Peyer's patch (tissue), 4 donors: Measurements from ENCODE around the gene SAMD11. TPM values are rescaled to one million over a fixed set of nuclear protein-coding genes. Genes with fewer than 3 reads are reported as not detected.
A peak's percentile ranks its signal among the peaks of the same experiment; 100 is the strongest.

Experiments used
- DNase-seq, 3 donors: peaks; one replicate each; pipeline ENCODE4 v3.0.0-alpha.2; 2017 to 2019
- H3K27ac ChIP-seq, 4 donors: fragments of 200-600 bp; sonication (generic); one replicate each; pipeline ENCODE4 v1.5.1; 2016 to 2019
- H3K27me3 ChIP-seq, 2 donors: fragments of 200-600 bp; sonication (generic); one replicate each; pipeline ENCODE4 v1.5.1; 2019
- H3K36me3 ChIP-seq, 3 donors: fragments of 200-600 bp; sonication (generic); one replicate each; pipeline ENCODE4 v1.5.1; 2016 to 2019
- H3K4me1 ChIP-seq, 4 donors: fragments of 200-600 bp; sonication (generic); one replicate each; pipeline ENCODE4 v1.5.1; 2016 to 2019
- H3K4me3 ChIP-seq, 4 donors: fragments of 200-600 bp; sonication (generic); 1 replicate in 3 of 4; 2 replicates in 1 of 4; pipeline ENCODE4 v1.5.1; 2016 to 2019; ENCODE audit warnings: mild to moderate bottlenecking in 1 of 4
- H3K9me3 ChIP-seq, 4 donors: fragments of 200-600 bp; sonication (generic); one replicate each; pipeline ENCODE4 v1.5.1; 2016 to 2019; ENCODE audit warnings: mild to moderate bottlenecking in 1 of 4
- POLR2A ChIP-seq, 2 donors: fragments of 450-650 bp; IDR thresholded peaks; one replicate each; pipeline ENCODE4 v1.5.1; 2017; ENCODE audit warnings: antibody characterized with exemption in 2 of 2, mild to moderate bottlenecking in 2 of 2, moderate library complexity in 2 of 2
- total RNA-seq, 4 donors: library from RNA; depleted of rRNA; stranded (reverse); fragments of >200 nt; gene quantifications; one replicate each; pipeline ENCODE4 v1.1.0, GENCODE V29; 2016
- TF ChIP-seq, protein P1 (sequence below), 6 experiments: fragments of 450-650 bp in 4 of 6; fragments of 200-600 bp in 2 of 6; sonication (generic) in 1 of 6; IDR thresholded peaks; one replicate each; pipeline ENCODE4 v1.5.1; 2017 to 2019; ENCODE audit warnings: antibody characterized with exemption in 6 of 6, mild to moderate bottlenecking in 3 of 6, moderate library complexity in 1 of 6

Gene SAMD11
- total RNA-seq, 4 donors from 2014 or later, result 1.1 to 5.0 (median 2.2) TPM

DNA sequence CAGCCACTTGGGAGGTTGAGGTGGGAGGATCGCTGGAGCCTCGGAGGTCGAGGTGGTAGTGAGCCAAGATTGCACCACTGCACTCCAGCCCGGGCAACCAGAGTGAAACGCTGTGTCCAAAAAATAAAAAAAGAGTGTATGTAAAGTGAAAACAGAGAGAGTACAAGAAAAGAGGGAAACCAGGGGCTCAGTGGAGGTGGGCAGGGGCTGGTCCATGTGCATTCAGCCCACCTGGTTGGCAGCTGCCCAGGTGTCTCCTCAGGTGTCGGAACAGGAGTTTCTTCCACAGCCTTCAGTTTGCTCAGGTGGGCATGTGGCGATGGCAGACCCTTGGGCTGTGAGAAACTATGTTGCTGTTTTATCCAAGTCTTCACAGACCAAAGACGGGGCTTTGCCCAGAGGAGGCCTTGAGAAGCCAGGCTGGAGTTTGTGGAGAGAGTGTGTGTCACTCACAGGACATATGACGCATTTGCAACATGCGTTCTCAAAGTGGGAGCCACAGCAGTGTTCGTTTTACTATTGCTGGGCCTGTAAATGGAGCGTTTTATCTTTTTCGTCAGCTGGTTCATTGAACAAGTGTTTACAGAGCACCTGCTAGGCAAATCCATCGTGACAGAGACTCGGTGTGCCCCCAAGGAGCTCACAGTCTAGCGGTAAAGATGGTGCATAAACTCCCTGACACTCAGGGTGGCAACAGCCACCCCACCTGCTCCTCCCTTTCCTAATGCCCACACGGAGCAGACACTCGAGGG, 22.4 kb upstream of the SAMD11 start:
- peaks cover 0 to 22% (median 5%) of the 10 kb centered on the region in 4 donors for H3K4me1 ChIP-seq
- peaks cover 0 to 7% (median 0%) of the 10 kb centered on the region in 4 donors for H3K9me3 ChIP-seq
- TF ChIP-seq, protein P1, sequence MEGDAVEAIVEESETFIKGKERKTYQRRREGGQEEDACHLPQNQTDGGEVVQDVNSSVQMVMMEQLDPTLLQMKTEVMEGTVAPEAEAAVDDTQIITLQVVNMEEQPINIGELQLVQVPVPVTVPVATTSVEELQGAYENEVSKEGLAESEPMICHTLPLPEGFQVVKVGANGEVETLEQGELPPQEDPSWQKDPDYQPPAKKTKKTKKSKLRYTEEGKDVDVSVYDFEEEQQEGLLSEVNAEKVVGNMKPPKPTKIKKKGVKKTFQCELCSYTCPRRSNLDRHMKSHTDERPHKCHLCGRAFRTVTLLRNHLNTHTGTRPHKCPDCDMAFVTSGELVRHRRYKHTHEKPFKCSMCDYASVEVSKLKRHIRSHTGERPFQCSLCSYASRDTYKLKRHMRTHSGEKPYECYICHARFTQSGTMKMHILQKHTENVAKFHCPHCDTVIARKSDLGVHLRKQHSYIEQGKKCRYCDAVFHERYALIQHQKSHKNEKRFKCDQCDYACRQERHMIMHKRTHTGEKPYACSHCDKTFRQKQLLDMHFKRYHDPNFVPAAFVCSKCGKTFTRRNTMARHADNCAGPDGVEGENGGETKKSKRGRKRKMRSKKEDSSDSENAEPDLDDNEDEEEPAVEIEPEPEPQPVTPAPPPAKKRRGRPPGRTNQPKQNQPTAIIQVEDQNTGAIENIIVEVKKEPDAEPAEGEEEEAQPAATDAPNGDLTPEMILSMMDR (IDR thresholded peaks at IDR 0.05), result no peak
- TF ChIP-seq POLR2A (IDR thresholded peaks at IDR 0.05), result no peak
- no peak overlapping the region for H3K27ac ChIP-seq
- H3K36me3 ChIP-seq, result no peaks in the 10 kb centered on the region
- no peaks in the 10 kb centered on the region for H3K27me3 ChIP-seq
- no peak overlapping the region for H3K4me3 ChIP-seq
- DNase-seq, result peak in 1 of 3 donors; percentile 14

- Histone ChIP-seq H3K27ac (no peak overlapping the region), H3K9me3 (peaks cover 0 to 7% (median 0%) of the 10 kb centered on the region in 4 donors), H3K36me3 (no peaks in the 10 kb centered on the region), H3K27me3 (no peaks in the 10 kb centered on the region), H3K4me1 (peaks cover 0 to 32% (median 5%) of the 10 kb centered on the region in 4 donors), H3K4me3 (no peak overlapping the region)
- peak in 1 of 3 donors; percentile 6 for DNase-seq
- TF ChIP-seq POLR2A (IDR thresholded peaks at IDR 0.05), result no peak
- TF ChIP-seq, protein P1 (IDR thresholded peaks at IDR 0.05), result no peak
Measured at GRCh38 chr1:902802-903201, 20.9 kb upstream of the SAMD11 start.

- TF ChIP-seq, protein P1 (IDR thresholded peaks at IDR 0.05), result no peak
- TF ChIP-seq POLR2A (IDR thresholded peaks at IDR 0.05), result no peak
- no peak for DNase-seq
Measured at GRCh38 chr1:903305-903704, 20.4 kb upstream of the SAMD11 start.

GRCh38 chr1:903721-904271, 19.9 kb upstream of the SAMD11 start:
- H3K27me3 ChIP-seq, result no peaks in the 10 kb centered on the region
- no peak overlapping the region for H3K27ac ChIP-seq
- no peaks in the 10 kb centered on the region for H3K36me3 ChIP-seq
- DNase-seq, result peak; percentile 14 to 46 (median 45)
- no peaks in the 10 kb centered on the region for H3K9me3 ChIP-seq
- TF ChIP-seq, protein P1 (IDR thresholded peaks at IDR 0.05), result no peak
- no peak for TF ChIP-seq POLR2A (IDR thresholded peaks at IDR 0.05)
- H3K4me3 ChIP-seq, result peak overlapping the region in 3 of 4 donors; percentile 35 to 51 (median 49)
- peaks cover 0 to 32% (median 5%) of the 10 kb centered on the region in 4 donors for H3K4me1 ChIP-seq

More at GRCh38 chr1:903305-903704, 20.4 kb upstream of the SAMD11 start:
- peaks cover 0 to 32% (median 5%) of the 10 kb centered on the region in 4 donors for H3K4me1 ChIP-seq
- no peak overlapping the region for H3K27ac ChIP-seq
- no peak overlapping the region for H3K4me3 ChIP-seq
- H3K36me3 ChIP-seq, result no peaks in the 10 kb centered on the region
- H3K27me3 ChIP-seq, result no peaks in the 10 kb centered on the region
- H3K9me3 ChIP-seq, result peaks cover 0 to 3% (median 0%) of the 10 kb centered on the region in 4 donors

DNA sequence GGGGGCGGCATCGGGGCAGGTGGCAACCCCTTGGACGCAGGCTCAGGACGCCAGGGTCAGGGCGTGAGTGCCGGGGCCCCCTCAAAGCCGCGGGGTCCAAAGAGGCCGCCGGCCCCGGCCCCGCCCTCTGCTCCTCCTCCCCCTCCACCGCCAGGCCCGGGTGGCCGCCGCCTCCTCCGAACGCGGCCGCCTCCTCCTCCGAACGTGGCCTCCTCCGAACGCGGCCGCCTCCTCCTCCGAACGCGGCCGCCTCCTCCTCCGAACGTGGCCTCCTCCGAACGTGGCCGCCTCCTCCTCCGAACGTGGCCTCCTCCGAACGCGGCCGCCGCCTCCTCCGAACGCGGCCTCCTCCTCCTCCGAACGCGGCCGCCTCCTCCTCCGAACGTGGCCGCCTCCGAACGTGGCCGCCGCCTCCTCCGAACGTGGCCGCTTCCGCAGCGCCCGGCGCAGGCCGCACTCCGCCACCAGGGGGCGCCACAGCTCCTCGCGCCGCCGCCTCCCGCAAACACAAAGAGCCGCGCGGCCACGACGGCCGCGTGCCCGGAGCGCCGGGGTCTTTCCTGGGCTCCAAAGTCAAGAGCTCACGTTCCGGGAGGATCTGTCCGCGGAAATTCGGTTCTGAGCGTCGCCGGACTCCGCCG, 19.3 kb upstream of the SAMD11 start:
- no peaks in the 10 kb centered on the region for H3K27me3 ChIP-seq
- H3K4me1 ChIP-seq, result peaks cover 0 to 32% (median 5%) of the 10 kb centered on the region in 4 donors
- peak; percentile 30 to 92 (median 84) for DNase-seq
- no peaks in the 10 kb centered on the region for H3K36me3 ChIP-seq
- peak overlapping the region; percentile 35 to 51 (median 45) for H3K4me3 ChIP-seq
- no peaks in the 10 kb centered on the region for H3K9me3 ChIP-seq
- peak overlapping the region in 2 of 4 donors; percentile 16 to 24 for H3K27ac ChIP-seq
- TF ChIP-seq, protein P1 (IDR thresholded peaks at IDR 0.05), result peak; percentile 78 to 99 (median 96)
- no peak for TF ChIP-seq POLR2A (IDR thresholded peaks at IDR 0.05)
